Activated CD4-positive, alpha-beta T cell treated with anti-CD3 and anti-CD28 coated beads, Interleukin-10, Interleukin-2, amounts not matched to agents 100 ng/mL and 50 ng/mL, durations not matched to agents 16 hours and 8 hours (primary cell): ENCODE measurements around the gene RBM34.
"Not testable (repeated sequence)": the region's sequence is repeated elsewhere in the genome, so short reads cannot be mapped to it uniquely, and the experiment has no call there.

Experiments used
- DNase-seq: peaks from one replicate; pipeline ENCODE4 v3.0.0-alpha.2; 2020

The RBM34 gene, protein sequence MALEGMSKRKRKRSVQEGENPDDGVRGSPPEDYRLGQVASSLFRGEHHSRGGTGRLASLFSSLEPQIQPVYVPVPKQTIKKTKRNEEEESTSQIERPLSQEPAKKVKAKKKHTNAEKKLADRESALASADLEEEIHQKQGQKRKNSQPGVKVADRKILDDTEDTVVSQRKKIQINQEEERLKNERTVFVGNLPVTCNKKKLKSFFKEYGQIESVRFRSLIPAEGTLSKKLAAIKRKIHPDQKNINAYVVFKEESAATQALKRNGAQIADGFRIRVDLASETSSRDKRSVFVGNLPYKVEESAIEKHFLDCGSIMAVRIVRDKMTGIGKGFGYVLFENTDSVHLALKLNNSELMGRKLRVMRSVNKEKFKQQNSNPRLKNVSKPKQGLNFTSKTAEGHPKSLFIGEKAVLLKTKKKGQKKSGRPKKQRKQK

DNA sequence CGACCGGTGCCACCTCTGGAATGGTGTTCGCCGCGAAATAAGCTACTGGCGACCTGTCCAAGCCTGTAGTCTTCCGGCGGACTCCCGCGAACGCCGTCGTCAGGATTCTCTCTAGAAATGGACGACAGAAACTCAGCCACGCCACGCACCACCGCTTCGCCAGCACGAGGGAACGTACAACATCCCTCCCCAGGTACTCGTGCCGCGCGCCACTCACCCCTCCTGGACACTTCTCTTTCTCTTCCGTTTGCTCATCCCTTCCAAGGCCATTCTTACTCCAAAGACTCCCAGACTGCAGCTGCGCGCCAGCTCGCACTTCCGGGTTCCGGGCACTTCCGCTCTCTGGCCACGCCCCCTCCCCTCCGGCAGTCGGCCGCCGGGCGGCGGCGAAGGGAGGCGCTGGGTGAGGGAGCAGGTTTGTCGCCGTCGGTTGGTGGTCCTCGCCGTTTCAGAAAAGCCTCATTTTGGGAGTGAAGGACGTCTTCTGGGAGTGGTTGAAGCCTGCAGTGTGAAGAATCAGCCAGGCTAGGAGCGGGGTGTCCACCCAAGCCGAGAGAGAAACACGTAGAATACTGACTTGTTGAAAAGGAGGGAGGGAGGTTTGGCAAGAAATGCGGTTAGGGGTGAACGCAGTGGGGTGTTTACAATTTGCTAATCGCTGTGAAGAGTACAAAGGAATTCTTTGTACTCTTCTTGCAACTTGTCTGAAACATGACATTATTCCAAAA is at the start of gene RBM34:
Gene RBM34, minus strand, starts transcription at position 294 of the 728 bp plus-strand sequence. Its CDS starts 24 bp downstream, at position 270.
- peak; percentile 95 for DNase-seq

DNA sequence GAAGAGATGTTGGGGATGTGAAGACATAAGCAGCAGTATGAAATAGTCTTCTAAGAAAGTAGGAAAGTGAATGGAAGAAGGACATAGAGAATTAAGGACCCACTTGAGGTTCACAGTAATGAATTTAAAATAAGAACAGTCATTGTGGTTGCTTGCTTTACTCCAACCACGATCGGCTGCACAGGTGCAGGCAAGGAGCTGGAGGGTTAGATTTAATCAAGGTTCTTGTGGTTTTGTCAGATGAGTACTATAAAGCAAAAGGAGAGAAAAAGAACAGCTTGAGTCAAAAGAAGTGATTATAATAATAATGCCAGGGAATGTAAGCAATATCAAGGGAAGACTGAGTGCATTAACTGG is 46.1 kb upstream of the RBM34 start:
- DNase-seq: peak; percentile 73

GRCh38 chr1:235206533-235207208 is 45.6 kb upstream of the RBM34 start:
- DNase-seq: peak; percentile 67

DNA sequence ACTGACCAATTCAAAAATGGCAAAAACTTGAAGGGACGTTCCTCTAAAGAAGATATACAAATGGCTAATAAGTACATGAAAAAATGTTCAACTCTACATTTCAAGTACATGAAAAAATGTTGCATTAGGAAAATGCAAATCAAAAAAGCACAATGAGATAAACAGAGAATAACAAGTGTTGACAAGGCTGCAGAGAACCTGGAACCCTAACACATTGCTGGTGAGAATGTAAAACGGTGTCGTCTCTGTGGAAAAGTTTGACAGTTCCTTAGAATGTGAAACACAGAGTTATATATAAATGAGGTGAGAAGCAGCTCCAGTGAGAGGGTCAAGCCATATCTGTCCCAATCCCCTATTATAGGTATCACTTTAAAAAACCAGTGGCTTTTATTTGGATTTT is 44.6 kb upstream of the RBM34 start:
- no peak for DNase-seq

DNA sequence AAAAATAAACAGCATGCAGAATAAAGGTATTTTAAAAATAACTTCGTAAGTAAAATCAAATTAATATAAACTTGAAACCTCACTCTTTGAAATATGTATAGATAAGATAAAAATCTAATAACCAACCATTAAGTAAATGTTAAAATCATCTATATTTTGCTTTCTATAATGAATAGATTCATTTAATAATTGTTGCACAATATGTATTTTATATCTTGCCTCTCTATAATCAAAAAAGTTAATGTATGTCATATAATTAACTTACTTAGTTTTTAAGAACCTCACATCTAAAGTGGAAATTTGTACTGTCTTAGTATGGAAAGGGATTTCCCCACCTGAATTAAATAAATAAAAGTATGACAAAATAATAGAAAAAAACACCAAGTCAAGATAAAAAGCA is 42.4 kb upstream of the RBM34 start:
- no peak for DNase-seq

DNA sequence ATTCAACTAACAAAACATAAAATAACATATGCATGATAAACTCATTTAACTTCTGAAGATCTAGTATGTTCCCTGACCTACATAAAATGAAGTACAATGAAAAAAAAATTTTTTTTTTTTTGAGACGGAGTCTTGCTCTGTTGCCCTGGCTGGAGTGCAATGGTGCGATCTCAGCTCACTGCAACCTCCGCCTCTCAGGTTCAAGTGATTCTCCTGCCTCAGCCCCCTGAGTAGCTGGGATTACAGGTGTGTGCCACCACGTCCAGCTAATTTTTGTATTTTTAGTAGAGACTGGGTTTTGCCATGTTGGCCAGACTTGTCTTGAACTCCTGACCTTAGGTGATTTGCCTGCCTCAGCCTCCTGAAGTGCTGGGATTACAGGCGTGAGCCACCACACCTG is 41.4 kb upstream of the RBM34 start:
- not testable (repeated sequence) for DNase-seq

DNA sequence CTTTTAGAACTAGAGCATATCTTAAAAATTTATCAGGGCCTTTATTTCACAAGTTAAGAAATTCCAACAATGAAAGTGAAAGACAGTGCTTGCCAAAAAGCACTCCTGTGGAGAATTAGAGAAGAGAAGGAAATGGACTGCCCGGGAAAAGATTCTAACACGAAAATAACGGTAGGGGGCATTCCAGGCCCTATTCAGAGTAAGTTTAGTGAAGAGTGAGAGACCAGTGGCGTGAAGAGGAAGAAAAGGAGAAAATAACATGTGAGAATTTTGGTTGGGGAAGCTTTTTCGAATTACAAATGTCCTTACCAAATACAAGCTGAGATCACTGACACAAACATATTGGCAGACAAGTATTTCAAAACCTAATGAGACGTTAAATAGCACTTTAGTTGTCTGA is 38.4 kb upstream of the RBM34 start:
- no peak for DNase-seq

GRCh38 chr1:235190431-235190830 is 29.4 kb upstream of the RBM34 start:
- DNase-seq: no peak

GRCh38 chr1:235187316-235187715 is 26.3 kb upstream of the RBM34 start:
- no peak for DNase-seq

GRCh38 chr1:235181561-235182245 is 20.7 kb upstream of the RBM34 start:
- DNase-seq: no peak

DNA sequence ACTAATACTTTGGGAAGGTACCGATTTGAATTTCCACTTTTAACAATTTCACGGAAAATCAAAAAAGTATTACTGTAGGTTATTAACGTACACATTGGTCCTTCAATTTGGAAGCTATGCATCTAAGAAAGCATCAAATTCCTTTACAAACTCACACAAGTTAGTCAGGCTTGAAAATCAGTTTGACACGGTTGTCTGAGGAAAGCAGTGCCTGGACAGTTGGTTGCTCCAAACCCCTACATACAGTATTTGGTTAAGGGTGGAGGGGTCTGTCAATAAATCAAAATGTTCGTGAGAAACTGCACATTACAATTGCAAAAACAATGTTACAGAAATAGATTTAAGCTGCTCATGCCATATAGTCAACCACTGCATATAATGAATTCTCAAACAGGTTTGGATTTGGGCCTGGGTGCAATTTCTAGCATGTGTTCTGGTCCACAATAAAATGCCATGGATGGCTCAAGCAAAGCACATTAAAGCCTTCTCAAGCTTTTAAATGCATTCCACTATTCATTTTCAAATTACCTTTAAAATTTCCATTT is 19.9 kb upstream of the RBM34 start:
- no peak for DNase-seq

DNA sequence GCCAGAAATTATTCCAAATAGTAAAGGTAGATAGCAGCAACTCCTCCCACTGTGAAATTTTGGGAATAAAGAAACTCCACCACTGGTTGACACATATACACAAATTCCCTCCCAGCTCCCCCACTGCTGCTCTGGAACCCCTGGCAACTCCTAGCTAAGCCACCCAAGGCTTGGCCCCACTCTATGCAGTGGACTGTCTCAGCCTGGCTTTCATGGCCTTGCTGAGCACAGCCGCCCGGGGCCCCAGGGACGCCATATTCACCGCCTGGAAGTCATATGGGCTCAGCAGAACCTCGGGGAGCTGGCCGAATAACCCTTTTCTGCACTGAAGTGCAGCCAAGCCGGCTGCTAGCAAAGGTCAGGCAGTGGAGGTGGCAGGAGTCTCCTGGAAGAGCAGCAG is 15.4 kb upstream of the RBM34 start:
- no peak for DNase-seq

- DNase-seq: no peak
These were observed 8.9 kb upstream of the RBM34 start for GRCh38 chr1:235169986-235170385.

GRCh38 chr1:235168375-235168774 is 7.3 kb upstream of the RBM34 start:
- no peak for DNase-seq

- DNase-seq: no peak
These were observed 756 bp upstream of the RBM34 start for GRCh38 chr1:235161685-235162327.

GRCh38 chr1:235160383-235160956 is 580 bp downstream of the RBM34 start:
- DNase-seq: no peak

DNA sequence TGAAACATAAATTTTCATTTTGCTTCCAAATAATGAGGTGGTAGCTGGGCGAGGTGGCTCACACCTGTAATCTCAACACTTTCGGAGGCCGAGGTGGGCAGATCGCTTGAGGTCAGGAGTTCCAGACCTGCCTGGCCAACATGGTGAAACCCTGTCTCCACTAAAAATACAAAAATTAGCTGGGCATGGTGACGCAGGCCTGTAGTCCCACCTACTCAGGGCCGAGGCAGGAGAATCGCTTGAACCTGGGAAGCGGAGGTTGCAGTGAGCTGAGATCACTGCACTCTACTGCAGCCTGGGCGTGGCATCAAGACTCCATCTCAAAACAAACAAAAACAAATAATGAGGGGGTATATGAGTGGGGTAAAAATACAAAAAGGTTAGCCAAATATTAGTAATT is 1.1 kb downstream of the RBM34 start:
- not testable (repeated sequence) for DNase-seq

- not testable (repeated sequence) for DNase-seq
These were observed 1.8 kb downstream of the RBM34 start for GRCh38 chr1:235159284-235159683.

GRCh38 chr1:235158680-235159079 is 2.4 kb downstream of the RBM34 start:
- DNase-seq: no peak

DNA sequence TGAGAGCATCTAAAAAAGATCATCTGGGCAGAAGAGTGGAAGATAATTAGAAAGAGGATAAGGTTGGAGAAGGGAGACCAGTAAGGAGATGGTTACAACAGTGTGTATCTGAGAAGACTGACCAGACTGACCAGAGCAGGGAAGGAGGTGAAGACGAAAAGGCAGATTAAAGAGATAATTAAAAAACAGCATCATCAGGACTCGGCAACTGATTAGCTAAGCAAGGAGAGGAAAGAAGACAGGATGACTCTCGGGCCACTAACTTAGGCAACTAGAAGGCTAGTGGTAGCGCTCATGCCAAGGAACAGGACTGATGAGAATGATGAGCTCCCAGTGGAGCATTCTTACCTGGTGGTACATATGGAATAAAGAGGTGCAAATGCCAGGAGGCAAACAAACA is 3.9 kb downstream of the RBM34 start:
- DNase-seq: no peak

DNA sequence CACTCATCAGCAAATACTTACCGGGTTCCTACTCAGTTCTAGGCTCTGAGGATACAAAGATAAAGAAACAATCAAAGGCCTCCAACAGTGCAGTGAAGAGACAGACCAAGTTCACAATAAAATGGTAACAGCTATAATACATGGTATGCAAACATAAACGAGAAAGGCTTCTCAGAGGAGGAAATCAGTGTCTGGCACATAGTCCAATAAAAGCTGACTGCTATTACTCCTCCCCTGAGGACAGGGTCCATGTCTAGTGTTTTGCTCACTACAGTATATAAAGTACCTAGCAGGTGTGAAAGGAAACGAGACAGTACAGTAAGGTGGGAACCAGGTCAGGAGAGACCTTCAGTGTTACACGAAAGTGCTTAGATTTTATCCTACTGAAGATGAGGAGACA is 4.3 kb downstream of the RBM34 start:
- DNase-seq: no peak

DNA sequence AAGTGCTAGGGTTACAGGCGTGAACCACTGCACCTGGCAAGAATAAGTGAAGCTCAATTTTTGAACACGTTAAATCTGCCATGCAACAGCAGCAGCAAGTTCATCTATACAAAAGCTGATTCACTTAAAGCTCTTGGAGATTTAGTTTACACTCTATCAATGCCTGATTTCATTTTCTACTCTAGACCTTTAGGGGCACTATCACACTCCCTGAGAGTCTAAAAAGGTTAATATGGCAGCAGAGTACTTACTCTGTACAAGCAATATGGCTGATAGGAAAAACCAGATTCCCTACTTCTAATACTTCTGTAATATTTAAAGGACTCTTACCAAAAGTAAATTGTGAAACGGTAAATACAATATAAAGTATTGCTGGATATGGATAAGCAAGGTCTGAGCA is 4.8 kb downstream of the RBM34 start:
- no peak for DNase-seq
